ENCODE results near the gene CDC25C.

CDC25C gene

GRCh38 chr5:138331449-138332368 lies at the start of gene CDC25C:
Gene CDC25C, minus strand, starts transcription at chr5:138331804. Its CDS starts 624 bp downstream, at chr5:138331180.
- DNase-seq (ENCODE audit: low spot score), result peak; percentile 99

DNA sequence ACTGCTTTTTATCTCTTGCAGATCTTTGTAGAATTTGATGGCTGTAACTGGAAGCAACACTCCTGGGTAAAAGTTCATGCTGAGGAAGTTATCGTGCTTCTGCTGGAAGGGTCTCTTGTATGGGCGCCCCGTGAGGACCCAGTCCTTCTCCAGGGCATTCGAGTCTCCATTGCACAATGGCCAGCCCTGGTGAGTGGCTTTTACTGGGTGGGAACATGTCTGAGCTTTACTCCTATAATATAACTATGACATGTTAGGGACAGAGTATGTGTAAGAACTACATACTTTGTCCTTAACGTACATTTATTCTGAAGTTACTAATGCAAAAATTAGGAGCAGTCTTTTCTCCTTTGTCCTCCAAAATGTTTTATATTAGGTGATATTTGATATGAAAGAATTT lies 41.0 kb upstream of the CDC25C start:
- DNase-seq (ENCODE audit: low spot score), result no peak

- no peak for DNase-seq (ENCODE audit: low spot score)
These were observed 40.6 kb upstream of the CDC25C start for GRCh38 chr5:138372225-138372624.

- no peak for DNase-seq (ENCODE audit: low spot score)
These were observed 39.9 kb upstream of the CDC25C start for GRCh38 chr5:138371454-138371853.

GRCh38 chr5:138370537-138370936 lies 38.9 kb upstream of the CDC25C start:
- DNase-seq (ENCODE audit: low spot score), result peak; percentile 38

GRCh38 chr5:138369706-138370105 lies 38.1 kb upstream of the CDC25C start:
- no peak for DNase-seq (ENCODE audit: low spot score)

- DNase-seq (ENCODE audit: low spot score), result no peak
These were observed 37.7 kb upstream of the CDC25C start for GRCh38 chr5:138369261-138369660.

DNA sequence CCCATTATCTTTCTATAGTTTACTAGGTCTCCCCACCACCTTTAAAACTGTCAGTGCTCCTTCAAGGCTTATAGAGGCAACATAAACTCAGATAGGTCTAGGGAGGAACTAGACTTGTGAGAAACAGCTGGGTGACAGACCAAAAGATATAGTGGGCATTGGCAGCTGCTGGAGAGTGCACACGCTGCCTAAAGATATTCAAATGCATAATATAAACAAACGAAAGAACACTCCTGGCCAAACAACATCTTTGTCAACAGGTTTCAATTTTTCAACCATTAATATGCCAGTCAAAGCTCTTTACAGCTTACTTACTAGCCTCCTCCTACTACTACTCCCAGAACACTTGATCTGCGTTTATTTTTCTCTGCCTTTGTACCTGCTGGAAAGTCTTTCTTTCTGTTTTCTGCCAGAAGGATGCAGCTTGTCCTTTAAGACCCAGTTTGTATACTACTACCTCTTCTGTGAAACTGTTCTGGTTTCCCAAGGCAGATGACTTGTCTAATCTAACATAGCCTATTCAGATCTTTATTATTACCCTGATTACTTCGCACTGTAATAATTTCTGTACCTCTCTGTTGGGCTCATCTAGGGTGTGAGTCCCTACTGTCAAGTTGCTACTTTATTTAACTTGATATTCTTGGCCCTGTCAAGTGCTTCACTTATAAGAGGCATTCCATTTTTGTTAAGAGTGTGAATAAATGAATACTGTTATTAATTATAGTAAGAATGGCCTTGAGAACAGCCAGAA lies 35.2 kb upstream of the CDC25C start:
- no peak for DNase-seq (ENCODE audit: low spot score)

- DNase-seq (ENCODE audit: low spot score), result no peak
These were observed 33.0 kb upstream of the CDC25C start for GRCh38 chr5:138364576-138364975.

GRCh38 chr5:138360941-138361452 lies 29.4 kb upstream of the CDC25C start:
- no peak for DNase-seq (ENCODE audit: low spot score)

GRCh38 chr5:138359621-138360020 lies 28.0 kb upstream of the CDC25C start:
- no peak for DNase-seq (ENCODE audit: low spot score)

DNA sequence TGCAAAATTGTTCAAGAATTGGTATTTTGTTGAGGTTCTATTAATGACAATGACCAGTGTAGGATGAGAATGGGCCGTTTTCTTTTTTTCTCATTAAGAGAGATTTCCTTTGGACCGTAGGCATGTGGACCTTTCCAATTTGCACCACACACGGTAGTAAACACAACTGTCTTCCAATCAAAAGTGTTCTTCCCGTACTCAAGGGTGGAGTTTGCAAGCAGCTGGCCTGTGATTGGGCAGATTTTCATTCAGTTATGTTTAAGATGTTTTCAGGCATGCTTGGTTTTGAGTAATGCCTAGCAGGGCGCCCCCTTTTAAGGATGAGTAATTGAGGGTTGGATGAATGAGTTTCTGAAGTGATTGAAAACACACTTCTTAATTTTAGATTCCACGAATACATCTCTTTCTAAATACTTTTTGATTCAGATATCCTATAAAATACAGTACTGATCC lies 23.3 kb upstream of the CDC25C start:
- DNase-seq (ENCODE audit: low spot score), result peak; percentile 87

DNA sequence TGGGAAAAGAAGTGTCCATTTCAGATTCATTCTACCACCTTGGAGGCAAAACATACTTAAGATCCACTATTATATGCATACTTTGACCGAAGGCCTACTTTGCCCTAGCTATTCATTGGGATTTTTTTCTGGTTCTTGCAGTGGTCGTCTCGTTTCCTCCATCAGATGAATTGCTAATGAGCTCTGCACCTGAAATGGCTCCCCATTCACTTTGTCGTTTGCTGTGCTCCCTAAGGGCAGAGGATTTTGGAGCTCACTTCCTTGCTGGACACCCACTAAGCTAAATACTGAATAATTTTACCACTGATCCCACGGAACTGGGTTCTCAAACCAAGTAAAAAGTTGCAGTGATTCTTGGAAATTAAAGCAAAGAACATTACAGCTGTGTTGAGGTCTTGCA lies 22.8 kb upstream of the CDC25C start:
- no peak for DNase-seq (ENCODE audit: low spot score)

DNA sequence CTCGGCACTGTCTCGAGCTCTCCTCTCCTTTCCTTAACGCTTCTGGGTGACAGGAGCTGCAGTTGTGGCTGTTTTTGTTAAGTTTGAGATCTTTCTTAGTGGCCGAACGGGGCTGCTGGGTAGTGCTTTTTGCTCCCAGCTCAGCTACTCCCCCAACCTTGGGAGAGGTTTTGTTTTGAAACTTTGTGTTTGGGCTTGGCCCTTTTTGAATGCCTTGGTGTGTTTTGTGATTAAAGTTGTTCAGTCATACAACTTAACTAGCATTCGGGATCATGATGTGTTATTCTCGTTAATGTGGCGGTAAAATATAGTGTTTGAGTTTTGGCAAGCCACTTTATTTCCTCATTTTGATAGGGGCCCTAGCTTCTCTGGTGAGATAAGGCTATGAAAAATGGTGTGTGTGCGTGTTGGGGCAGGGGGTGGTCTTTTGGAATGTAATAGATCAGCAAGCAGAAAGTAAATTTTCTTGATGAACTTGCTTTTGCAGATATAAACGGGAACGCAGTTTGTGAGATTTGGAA lies 22.0 kb upstream of the CDC25C start:
- DNase-seq (ENCODE audit: low spot score), result no peak

DNA sequence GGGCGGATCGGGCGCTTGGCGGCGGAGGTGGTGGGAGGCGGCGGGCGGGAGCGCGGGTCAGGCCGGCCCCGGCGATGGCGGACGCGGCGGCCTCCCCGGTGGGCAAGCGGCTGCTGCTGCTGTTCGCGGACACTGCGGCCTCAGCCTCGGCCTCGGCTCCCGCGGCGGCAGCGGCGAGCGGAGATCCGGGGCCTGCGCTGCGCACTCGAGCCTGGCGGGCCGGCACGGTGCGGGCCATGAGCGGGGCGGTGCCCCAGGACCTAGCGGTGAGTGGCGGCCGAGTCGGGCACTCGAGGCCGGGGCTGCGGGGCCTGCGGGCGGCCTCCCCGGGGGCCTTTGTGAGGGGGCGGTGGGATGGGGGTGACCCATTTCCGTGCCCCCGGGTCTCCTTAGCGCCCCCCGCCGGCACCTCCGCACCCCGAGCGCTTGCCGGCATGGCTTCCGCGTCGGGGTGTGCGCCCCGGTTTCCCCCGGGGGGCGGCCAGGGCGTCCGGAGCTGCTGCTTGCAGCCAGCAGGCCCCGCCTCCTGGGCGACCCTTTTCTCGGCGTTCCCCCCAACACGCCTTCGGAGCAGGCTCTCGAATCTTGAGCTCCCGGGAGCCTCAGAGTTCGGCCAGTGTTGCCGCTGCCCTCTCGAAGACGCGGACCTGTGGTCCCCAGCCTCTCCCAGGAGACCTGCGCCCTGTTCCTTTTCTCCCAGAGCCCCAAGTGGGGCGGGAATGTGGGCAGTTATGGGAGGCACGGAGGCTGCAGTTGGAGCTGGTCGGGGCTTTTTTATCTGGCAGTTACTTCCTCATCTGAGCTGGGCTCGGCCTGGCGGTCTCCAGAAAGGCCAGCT lies 21.3 kb upstream of the CDC25C start:
- DNase-seq (ENCODE audit: low spot score), result peak; percentile 43

- DNase-seq (ENCODE audit: low spot score), result peak; percentile 94
These were observed 20.6 kb upstream of the CDC25C start, which contains the start of gene KDM3B for GRCh38 chr5:138352071-138352721. Gene KDM3B, plus strand, starts transcription at chr5:138352685. Its CDS starts 111 bp downstream, at chr5:138352796.

- no peak for DNase-seq (ENCODE audit: low spot score)
These were observed 19.9 kb upstream of the CDC25C start for GRCh38 chr5:138351517-138351916.

DNA sequence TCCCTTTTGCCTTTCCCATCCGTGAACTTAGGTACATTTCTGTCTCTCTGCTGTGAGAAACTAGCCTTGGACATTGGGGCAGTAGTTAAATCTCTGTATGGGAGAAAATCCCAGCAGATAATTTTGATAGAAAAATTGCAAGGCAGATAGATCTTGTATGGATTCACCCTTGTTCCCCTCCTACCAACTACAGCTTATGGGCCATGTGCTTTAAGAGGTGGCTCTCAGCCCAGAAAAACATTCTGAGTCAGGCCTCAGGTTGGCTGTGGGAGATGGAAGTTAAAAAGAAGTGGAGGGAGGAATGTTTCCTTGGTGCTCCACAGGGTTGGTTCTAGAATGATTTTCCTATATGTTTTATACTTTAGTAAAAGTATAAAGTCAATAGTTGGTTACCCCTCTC lies 19.5 kb upstream of the CDC25C start:
- DNase-seq (ENCODE audit: low spot score), result peak; percentile 55

DNA sequence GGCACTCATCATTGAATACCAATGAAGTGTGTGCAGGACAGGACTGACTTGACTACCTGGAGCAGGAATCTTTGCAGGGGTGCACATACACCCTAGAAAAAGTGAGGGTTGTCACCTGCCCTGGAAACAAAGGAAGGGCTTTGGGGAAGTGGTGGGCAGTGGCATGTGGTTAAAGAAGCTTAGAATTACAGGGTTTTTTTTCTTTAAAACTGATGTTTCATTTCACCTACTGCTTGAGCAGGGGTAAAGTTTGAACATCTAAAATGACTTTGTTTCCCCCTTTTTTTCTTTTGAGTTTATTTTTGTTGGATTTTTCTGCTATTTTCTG lies 18.9 kb upstream of the CDC25C start:
- no peak for DNase-seq (ENCODE audit: low spot score)

- no peak for DNase-seq (ENCODE audit: low spot score)
These were observed 18.4 kb upstream of the CDC25C start for GRCh38 chr5:138349852-138350562.

Measured in AG08395 (cell line).